Measurements from ENCODE around the gene TGM2. TPM values are rescaled to one million over a fixed set of nuclear protein-coding genes. Genes with fewer than 3 reads are reported as not detected.

Gene TGM2
- polyA plus RNA-seq, 5 donors, result 72.5 to 128 (median 110) TPM

DNA sequence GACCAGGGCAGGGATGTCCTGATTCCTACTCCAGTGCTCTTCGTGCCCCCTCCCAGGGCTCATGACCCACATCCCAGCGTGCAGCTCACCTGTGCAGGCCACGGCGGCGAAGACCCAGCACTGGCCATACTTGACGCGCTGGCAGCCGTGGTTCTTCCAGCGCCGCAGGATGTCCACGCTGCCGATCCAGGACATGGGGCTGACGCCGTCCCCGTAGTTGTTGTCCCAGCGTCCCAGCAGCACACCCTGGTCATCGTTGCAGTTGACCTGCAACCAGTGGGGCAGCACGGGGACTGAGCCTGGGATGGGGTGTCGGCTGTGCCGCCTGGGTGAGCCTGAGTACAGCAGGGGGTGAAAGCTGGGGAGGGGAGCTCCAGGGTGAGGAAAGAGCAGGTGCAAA is 18.4 kb downstream of the TGM2 start:
- DNase-seq, result no peak

DNA sequence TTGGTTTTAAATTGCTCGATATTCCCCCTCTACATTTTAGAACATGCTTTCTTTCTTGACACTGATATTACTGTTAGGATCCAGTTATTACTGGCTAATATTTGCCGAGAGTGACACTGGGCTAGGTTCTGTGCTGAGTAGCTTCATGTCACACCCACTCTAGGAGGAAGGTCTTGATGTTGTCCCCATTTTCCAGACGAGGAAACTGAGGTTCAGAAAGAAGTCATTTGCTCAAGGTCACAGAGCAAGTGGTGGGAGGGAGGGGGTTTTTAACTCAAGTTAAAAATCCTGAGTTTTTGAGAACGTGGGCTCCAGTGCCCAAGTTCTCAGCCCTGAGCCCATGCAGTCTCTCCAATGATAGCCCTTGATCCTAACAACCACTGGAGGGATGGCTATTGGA is 18.9 kb downstream of the TGM2 start:
- DNase-seq, result no peak

DNA sequence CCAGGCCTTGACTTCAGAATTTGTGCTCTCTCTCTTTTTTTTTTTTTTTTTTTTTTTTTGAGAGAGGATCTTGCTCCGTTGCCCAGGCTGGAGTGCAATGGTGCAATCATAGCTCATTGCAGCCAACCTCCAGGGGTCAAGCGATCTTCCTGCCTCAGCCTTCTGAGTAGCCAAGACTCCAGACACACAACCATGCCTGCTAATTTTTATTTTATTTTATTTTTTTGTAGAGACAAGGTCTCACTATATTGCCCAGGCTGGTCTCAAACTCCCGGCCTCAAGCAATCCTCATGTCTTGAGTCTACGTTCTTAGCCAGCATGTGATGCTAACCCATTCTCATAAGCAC is 19.4 kb downstream of the TGM2 start:
- DNase-seq, result no peak

DNA sequence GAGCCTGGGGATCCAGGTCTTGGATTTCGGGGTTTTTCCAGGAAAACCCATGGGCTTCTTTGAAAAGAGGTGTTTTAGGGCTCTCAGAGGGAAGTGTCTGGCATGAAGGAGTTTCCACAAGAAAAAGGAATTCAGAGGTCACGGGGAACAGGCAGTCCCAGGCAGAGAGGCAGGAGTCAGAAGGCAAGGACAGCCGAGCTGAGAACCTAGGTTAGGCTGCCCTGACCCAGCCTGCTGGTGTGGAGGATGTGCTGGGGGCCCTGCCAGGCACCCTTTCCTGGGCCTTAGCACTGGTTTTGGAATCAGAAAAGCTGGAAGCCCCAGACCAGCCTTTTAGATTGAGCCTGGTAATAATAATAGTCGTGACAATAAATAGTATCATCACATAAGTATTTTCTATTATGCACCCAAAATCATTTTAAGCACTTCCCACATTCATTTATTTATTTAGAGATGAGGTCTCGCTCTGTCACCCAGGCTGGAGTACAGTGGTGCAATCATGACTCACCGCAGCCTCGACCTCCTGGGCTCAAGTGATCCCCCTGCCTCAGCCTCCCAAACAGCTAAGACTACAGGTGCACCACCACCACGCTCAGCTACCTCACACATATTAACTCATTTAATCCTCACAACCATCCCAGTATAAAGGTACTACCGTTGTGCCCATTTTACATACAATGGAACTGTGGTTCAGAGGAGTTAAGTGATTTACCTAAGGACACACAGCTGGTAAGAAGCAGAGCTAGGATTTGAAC is 19.9 kb downstream of the TGM2 start:
- no peak for DNase-seq

DNA sequence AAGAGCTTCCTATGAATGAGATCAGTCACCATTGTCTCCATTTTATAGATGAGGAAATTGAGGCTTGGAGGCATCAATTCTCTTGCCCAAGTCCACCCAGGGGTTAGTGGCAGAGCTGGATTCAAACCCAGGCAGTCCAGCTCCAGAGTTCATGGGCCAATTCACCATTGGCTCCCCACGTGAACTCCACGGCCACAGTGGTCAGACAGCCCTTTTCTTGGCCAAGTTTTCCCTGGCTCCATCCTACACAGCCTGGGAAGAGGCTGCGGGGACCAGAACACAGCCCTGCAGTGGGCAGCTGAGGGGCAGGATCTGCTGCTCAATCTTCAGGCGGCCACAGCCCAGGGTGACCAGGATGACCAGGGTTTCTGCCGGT is 20.5 kb downstream of the TGM2 start:
- DNase-seq, result no peak

DNA sequence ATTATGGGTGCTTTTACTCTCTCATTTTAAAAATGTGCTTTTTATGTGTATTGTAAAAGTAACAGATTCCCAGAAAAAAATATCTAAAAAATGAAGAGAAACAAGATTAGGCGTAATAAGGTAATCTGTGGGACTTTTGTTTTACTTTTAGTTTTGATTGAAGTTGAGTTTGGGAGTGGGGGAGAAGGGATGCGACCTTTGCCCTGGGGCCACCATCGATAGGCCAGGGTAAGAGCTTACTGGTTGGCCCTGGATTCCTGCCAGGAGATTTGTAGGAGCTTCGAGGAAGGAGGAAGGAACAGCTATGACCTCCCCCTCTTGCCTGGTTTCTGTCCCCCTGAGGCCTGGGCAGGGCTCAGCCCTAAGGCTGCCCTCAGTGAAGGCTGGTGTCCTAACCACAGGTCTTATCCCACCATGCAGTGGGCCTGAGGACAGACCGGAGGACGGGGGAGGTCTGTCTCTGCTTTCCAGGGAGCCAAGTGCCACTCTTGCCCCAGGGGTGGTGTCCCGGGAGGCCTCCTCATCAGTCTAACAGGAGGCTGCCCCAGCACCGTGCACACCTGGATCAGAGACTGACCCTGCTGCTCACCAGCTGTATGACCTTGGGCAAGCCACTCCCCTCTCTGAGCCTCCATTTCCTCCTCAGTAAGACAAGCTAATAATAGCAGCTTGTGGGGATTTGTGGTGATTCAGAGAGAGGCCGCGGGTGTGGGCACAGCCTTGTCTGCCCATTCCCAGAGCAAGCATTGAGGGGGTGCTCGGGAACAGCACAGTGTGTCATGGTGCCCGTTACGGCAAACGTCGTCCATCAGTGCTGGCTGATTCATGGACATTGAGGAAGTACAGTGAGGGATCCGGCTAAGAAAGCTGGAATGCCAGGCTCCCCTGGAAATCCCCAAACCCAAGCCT is 21.2 kb downstream of the TGM2 start:
- DNase-seq, result no peak

DNA sequence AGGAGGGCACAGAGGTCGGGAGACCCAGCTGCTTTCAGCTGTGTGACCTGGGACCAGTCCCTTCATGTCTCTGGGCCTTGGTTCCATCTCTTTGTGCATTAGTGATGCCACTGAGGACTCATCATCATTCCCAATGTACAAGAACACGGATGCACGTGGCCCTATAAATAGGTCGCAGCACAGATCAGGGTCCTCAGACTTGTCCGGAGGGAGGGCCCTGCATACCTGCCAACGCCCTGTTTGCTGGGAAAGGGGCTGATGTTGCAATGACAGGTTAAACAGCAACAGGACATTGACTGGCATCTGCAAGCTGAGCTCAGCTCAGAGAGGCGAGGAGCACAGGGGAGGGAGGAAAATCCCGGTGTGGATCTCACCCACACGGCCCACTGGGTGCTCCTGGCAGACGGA is 21.8 kb downstream of the TGM2 start:
- DNase-seq, result no peak

DNA sequence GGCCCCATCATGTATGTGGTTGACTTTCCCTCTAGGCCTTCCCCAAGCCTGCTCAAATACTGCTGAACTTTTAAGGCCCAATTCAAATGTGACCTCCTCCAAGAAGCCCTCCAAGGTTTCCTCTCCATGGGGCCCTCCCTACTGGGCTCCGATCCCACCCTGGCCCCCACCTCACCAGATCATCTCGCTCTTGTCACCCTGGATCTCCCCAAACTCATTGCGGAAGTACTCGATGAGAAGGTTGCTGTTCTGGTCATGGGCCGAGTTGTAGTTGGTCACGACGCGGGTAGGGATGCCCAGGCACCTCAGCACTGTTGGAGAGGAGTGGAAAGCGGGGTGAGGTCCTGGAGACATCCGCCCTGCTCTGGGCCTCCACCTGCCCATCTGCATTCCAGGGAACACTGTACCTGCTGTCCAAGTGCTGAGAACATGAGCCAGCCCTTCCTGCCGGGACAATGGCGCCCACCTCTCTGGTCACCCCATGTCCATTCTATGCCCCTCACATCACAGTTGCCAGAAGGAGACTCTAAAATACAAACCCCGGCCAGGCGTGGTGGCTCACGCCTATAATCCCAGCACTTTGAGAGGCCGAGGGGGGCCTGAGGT is 23.1 kb downstream of the TGM2 start:
- no peak for DNase-seq

DNA sequence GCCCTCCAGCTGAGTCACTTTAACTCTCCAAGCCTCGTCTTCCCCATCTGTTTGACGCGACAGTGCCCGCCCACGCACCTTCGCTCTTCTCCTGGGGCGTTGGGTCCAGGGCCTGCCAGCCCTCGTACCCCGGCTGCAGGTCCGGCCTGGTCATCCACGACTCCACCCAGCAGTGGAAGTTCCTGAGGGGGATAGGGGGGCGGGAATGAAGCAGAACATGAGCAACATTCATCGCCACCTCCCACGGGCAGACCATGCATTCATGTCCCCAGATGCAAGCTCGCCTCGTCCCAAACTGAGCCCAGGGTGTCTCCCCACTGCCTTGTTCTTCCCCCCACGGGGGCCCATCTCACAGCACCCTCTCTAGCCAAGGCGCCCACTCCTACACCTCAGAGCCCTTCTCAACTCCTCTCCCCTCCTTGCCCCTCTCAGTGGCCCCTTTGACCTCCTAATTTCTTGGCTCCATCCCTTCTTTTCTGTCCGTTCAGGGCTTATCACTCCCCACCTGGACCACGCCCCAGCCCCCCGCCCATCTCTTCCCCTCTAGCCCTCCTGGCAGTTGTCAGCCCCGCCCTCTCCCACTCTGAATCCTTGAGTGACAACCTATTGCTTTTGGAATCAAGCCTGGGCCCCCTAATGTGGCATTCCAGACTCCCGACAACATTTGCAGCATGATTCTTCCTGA is 23.7 kb downstream of the TGM2 start:
- no peak for DNase-seq

DNA sequence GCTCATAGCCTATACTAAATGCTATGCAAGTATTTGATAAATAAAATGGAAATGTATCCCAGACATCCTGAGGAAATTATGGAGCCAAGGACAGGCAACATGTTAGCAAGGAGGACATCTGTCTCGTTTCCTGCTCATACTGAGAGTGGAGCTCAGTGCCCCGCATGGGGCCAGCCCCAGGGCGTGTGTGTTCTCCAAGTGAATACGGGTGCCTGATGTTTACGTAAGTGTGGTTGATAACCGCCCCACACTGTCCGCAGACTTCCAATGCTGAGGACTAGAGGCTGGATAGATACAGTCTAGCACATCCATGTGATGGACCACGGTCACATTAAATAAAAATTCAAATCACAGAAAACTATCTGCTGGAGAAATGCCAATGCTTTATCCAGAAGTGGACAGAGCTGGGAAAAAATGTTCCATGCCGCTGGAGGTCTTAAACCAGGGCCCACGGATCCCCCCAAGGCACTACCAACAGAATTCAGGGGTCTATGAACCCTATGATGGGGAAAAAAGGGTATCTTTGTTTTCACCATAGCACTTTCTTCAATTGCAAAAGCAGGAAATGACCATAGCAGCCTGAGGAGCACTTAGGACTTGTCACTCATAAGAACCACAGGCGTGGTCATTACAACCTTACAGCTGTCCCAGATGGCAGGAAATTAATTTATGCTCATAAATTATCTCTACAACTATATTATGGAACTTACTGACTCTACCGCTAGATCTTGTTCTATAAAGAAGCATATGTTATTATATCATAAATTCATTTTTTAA is 24.9 kb downstream of the TGM2 start:
- no peak for DNase-seq

DNA sequence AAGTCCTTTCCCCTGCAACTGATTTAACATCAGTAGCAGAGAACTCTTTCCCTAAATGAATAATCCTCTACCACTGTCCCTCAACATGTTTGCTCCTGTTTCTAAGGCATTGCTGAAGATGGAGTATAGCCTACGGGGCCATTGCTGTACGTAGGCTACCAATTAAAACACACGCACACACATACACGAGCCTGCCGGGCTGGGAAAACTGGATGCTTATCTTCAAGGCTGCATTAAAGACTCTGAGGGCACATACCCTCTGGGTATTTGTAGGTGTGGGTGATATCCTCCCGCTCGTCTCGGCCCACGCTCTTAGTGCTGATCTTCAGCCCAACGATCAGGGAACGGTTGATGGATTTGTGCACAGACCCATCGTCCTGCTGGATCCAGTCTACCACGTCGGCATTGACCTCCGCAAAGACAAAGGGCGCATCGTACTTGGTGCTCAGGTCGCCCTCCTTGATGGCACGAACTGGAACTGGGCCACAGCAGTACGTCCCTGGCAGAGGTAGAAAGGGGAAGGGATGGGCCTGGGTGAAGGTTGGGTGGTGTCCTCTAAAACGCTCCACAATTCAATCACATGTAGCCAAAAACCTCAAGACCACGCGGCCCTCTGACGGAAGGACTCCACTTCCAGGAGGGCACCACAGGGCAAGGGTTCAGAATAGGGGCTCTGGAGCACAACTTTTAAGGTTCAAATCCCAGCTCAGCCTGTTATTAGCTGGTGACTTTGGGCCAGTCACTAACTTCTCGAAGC is 25.7 kb downstream of the TGM2 start:
- no peak for DNase-seq

DNA sequence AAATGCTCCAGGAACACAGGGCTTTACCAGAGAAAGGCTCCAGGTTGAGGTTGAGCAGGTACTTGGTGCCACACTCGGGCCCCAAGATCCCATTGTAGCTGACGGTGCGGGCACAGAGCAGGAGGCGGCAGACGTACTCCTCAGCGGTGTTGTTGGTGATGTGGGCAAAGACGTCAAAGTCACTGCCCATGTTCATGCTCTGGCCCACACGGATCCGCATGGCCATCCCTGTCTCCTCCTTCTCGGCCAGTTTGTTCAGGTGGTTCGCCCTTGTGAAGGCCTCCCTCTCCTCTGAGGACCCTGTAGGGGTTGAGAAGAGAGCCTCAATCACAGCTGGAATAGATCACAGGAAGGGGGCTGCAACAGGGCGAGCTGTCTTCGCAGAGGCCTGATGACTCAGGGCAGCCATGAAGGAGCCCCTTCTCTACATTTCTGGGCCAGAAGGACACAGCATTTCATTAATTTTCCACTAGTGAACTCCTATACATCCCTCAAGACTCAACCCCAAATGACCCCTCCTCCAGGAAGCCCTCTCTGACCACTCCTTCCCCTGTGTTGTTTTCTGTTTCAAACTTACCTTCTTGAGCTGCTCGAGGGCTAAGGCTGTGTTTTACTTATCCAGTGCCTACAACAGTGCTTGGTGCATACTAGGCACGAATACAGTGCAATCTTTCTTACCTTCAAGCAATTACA is 26.8 kb downstream of the TGM2 start:
- DNase-seq, result no peak

DNA sequence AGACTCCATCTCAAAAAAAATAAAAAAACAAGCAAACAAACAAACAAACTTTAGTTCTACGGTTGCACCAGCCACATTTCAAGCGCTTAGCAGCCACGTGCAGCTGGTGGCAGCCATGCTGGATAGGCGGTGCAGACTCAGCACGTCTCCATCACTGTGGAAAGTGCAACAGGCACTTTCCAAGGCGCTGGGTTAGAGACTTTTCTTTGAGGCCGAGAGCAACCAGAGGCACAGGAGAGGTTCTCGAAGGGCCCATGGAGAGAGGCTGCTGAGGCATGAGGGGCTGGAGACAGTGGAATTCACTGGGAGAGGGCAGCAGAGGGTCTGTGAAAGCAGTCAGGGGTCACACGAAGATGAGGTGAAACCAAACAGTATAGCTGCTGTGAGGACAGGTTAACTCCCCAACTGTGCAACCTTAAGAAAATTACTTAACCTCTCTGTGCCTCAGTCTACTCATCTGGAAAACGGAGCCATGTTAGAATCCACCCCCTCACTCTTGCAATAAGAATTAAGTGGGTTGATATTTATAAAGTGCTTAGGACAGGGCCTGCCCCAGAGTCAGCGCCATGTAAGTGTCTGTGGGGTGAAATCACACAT is 27.5 kb downstream of the TGM2 start:
- DNase-seq, result no peak

DNA sequence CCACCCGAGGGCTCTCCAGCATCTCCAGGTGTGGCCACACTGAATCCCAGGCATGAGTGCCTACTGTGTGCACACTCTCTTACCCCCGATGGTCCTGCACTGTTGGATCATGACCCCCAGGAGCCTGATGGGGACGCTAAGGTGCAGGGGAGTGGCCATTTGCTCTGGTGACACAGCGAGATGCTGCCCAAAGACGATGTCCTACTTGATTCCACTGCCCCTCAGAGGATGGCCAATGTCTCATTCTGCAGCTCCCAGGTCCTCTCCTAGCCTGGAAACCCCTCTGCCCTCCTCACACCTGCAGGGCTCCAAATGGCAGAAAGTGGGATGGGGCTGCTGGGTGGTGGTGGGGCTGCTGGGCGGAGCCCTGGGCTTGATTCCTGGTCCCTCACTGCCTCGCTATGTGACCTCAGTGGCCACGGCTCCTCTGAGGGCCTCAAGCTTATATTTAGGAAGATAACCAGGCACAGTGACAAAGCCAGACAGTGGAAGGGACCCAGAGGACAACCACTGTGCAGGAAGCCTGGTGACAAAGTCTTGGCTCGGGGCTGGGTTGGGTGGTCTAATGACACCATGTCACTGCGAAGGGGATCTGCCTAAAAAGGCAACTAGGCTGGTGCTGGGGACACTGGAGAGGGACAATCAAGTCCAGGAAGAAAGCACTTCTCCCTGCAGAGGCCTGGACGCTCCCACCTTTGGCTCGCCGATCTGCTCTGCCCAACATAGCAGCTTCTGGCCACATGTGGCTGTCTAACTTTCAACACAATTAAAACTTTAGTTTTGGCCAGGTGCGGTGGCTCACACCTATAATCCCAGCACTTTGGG is 28.4 kb downstream of the TGM2 start:
- no peak for DNase-seq

DNA sequence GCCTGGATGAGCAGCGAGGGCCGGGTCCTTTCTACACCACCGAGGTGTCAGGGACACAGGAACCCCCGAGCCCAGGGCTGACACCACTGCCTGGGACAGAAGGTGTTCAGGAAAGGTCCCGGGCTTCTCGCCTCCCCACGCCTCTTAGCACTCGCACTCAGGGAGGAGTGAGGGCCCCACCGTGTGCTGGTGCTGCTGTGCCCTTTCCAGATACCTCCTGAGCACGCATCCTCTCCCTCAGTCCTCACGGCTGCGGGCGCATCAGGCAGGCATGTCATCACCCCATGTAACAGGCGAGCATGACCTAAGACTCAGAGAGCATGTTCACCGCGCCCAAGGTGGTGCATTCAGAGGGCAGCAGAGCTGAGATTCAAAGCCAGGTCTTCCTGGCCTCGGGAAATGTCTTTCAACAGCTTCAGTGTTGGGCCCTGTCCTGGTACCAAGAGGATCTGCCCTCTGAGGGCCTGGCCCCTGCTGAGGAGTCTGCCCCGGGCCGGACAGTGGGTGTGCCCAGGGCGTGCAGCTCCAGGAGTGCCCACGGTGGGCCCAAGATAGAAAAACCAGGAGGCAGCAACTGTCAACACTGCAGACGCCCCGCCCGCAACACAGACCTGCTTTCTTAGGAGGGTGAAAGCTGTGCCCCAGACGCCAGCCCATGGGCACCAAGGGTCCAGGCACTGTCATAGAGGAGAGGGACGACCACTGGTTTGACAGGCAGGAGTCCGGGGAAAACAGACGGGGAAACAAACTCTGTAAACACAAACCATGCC is 29.2 kb downstream of the TGM2 start:
- DNase-seq, result no peak

DNA sequence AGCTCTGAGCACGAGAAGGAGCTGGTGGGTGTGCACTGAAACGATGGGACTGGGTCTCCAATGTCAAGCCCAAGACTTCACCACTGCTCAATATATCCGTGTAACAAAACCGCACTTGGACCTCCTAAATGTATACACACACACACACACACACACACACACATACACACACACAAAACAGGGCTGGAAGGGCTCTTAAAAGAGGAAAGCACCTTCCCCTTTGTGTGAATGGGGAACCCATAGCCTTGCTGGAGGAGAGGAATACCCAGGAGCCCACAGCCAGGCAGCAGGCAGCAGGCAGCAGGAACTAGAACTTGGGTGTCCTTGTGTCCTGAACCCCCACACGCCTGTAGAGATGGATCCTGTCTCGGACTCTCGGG is 29.8 kb downstream of the TGM2 start:
- DNase-seq, result no peak

DNA sequence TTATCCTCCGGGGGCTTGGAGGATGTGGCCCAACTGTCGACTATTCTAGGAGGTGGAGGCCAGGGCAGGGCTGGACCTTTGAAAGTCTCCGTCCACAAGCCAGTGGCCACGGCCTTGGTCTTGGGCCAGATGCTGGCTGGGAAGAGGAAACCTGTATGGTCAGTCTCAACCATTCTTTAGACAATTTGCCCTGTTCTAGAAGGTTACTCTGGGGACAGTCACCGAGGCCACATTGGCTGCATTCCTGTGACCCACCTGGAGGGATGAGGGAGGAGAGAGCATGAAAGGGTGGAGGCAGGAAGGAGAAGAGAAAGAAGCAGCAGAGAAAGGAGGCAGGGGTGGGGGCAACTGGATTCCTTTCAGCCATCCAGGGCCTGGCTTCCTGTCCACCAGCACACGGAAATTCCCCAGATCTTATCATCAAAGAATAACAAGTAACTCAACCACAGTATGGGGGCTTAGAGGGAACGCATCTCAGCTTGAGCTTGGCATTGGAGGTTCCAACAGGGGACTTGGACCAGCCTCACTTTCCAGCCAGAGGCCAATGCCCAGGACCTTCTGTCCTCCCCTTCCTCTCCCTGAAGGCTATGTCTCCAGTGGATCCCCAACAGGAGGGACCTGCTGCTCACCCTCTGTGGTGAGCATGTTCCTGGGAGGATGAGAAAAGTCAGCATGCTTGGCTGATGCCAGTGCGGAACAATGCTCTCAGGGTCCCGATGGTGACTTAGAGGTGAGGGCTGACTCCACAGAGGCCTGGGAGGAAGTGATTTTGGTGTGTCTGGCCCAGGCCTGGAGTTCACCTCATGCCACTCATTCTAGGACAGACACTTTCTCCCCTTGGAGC is 30.4 kb downstream of the TGM2 start:
- DNase-seq, result no peak

Data from right lung (tissue), 5 donors.